Measurements from ENCODE around the gene CACNG5.

CACNG5 gene

GRCh38 chr17:66810951-66811682 lies 23.8 kb upstream of the CACNG5 start:
- peaks cover 4% of the 10 kb centered on the region for H3K36me3 Mint-ChIP-seq (ENCODE audit: low read depth)
- no peaks in the 10 kb centered on the region for H3K9me3 Mint-ChIP-seq
- peaks cover 8% of the 10 kb centered on the region for H3K27me3 Mint-ChIP-seq
- no peaks in the 10 kb centered on the region for H3K4me1 Mint-ChIP-seq (ENCODE audit: low read depth)
- intact Hi-C loops (cut with micrococcal nuclease), result no loop called here
- H3K4me3 Mint-ChIP-seq, result no peak overlapping the region
- H3K27ac Mint-ChIP-seq, result no peak overlapping the region

DNA sequence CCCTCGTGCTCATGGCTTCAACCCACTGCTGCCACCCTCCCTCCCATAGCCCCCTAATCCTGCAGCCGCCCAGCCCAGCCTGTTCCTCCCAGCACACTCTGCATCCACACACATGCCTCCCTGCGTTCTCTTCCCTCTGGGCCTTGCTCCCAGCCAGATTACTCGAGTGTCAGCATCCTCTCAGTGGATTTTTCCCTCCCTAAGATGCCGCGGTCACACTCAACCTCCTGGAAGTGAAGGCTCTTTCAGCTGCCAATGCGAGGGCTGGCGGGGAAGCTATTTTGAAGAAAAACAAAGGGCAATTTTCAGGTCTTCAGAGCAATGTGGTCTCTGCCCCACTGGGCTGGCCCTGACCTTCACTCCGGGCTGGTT lies 23.2 kb upstream of the CACNG5 start:
- Mint-ChIP-seq H3K9me3 (no peaks in the 10 kb centered on the region), H3K36me3 (ENCODE audit: low read depth) (no peaks in the 10 kb centered on the region), H3K27ac (no peak overlapping the region), H3K27me3 (peaks cover 8% of the 10 kb centered on the region), H3K4me3 (no peak overlapping the region), H3K4me1 (ENCODE audit: low read depth) (no peaks in the 10 kb centered on the region)
- intact Hi-C loops (cut with micrococcal nuclease), result no loop called here

DNA sequence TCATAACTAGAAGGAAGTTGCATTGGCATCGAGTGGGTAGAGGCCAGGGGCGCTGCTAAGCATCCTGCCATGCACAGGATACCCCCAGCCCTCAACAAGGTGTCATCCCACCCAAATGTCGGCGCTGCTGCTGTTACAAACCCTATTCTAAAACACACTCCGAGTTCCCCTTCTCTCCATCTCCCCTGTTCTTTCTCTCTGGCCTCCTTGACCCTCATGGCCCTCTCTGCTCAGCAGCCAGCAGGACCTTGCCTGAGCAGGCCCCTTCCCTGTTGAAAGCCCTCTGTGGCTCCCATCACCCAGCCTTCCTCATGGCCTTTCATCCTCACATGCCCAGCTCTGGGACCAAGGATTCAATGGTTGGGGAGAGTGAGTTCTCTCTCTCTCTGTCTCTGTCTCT lies 22.3 kb upstream of the CACNG5 start:
- H3K36me3 Mint-ChIP-seq (ENCODE audit: low read depth), result no peaks in the 10 kb centered on the region
- H3K4me1 Mint-ChIP-seq (ENCODE audit: low read depth), result no peaks in the 10 kb centered on the region
- no peak overlapping the region for H3K4me3 Mint-ChIP-seq
- peaks cover 4% of the 10 kb centered on the region for H3K9me3 Mint-ChIP-seq
- H3K27me3 Mint-ChIP-seq, result peaks cover 9% of the 10 kb centered on the region
- intact Hi-C loops (cut with micrococcal nuclease), result no loop called here
- H3K27ac Mint-ChIP-seq, result no peak overlapping the region

DNA sequence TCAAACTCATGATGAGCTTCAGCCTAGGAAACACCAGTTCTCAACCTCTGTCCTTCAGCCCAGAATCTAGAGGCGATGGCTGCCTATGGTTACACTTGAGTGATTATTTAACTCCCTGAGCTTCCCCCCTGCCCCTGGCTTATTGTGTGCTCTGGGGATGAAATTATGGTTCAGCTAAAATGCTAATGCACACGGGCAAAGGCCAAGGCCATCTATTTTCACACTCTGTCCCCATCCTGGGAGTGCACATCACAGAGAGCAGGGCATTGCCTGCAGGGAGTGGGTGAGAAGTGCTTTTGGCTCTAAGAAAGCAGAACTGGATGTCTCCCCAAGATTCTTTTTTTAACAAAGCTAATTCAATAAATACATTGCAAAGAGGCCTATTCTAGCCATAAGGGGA lies 21.6 kb upstream of the CACNG5 start:
- no peak overlapping the region for H3K4me3 Mint-ChIP-seq
- no peaks in the 10 kb centered on the region for H3K36me3 Mint-ChIP-seq (ENCODE audit: low read depth)
- peaks cover 6% of the 10 kb centered on the region for H3K27me3 Mint-ChIP-seq
- intact Hi-C loops (cut with micrococcal nuclease), result no loop called here
- no peaks in the 10 kb centered on the region for H3K4me1 Mint-ChIP-seq (ENCODE audit: low read depth)
- peaks cover 10% of the 10 kb centered on the region for H3K9me3 Mint-ChIP-seq
- H3K27ac Mint-ChIP-seq, result no peak overlapping the region

DNA sequence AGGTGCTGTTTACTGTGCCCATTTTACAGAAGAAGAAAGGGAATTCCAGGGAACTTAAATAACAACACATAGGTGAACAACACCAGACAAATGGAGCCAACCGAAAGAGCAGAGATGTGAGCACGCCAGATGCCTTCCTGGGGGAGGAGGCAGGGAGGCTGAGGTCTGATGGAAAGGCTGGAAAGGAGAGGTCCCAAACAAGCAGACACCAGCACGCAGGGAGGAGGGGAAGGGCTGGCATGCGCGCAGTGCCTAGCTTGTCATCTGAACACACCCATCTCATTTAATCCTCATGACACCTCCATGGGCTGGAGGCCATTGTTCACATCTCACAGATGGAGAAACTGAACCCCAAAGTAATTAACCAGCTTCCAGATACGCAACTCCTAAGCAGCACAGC lies 20.9 kb upstream of the CACNG5 start:
- H3K4me1 Mint-ChIP-seq (ENCODE audit: low read depth), result no peaks in the 10 kb centered on the region
- intact Hi-C loops (cut with micrococcal nuclease), result no loop called here
- no peak overlapping the region for H3K4me3 Mint-ChIP-seq
- H3K27me3 Mint-ChIP-seq, result peaks cover 5% of the 10 kb centered on the region
- H3K9me3 Mint-ChIP-seq, result peaks cover 10% of the 10 kb centered on the region
- H3K27ac Mint-ChIP-seq, result no peak overlapping the region
- H3K36me3 Mint-ChIP-seq (ENCODE audit: low read depth), result no peaks in the 10 kb centered on the region

GRCh38 chr17:66814570-66814969 lies 20.3 kb upstream of the CACNG5 start:
- no peaks in the 10 kb centered on the region for H3K4me1 Mint-ChIP-seq (ENCODE audit: low read depth)

GRCh38 chr17:66817750-66818149 lies 17.2 kb upstream of the CACNG5 start:
- Mint-ChIP-seq H3K36me3 (ENCODE audit: low read depth) (no peaks in the 10 kb centered on the region), H3K4me1 (ENCODE audit: low read depth) (no peaks in the 10 kb centered on the region), H3K27ac (no peak overlapping the region), H3K4me3 (no peak overlapping the region), H3K9me3 (peaks cover 10% of the 10 kb centered on the region), H3K27me3 (peaks cover 5% of the 10 kb centered on the region)
- intact Hi-C loops (cut with micrococcal nuclease), result no loop called here

More at GRCh38 chr17:66814570-66814969, 20.3 kb upstream of the CACNG5 start:
- H3K36me3 Mint-ChIP-seq (ENCODE audit: low read depth), result no peaks in the 10 kb centered on the region
- peaks cover 5% of the 10 kb centered on the region for H3K27me3 Mint-ChIP-seq
- peaks cover 10% of the 10 kb centered on the region for H3K9me3 Mint-ChIP-seq
- no peak overlapping the region for H3K27ac Mint-ChIP-seq
- no peak overlapping the region for H3K4me3 Mint-ChIP-seq
- intact Hi-C loops (cut with micrococcal nuclease), result no loop called here

GRCh38 chr17:66819466-66819865 lies 15.5 kb upstream of the CACNG5 start:
- Mint-ChIP-seq H3K27me3 (peaks cover 3% of the 10 kb centered on the region), H3K4me1 (ENCODE audit: low read depth) (no peaks in the 10 kb centered on the region), H3K27ac (no peak overlapping the region), H3K9me3 (peaks cover 10% of the 10 kb centered on the region), H3K4me3 (no peak overlapping the region), H3K36me3 (ENCODE audit: low read depth) (no peaks in the 10 kb centered on the region)
- intact Hi-C loops (cut with micrococcal nuclease), result no loop called here

- Mint-ChIP-seq H3K9me3 (peaks cover 10% of the 10 kb centered on the region), H3K4me1 (ENCODE audit: low read depth) (no peaks in the 10 kb centered on the region), H3K27me3 (peaks cover 5% of the 10 kb centered on the region), H3K36me3 (ENCODE audit: low read depth) (no peaks in the 10 kb centered on the region), H3K27ac (no peak overlapping the region), H3K4me3 (no peak overlapping the region)
- intact Hi-C loops (cut with micrococcal nuclease), result no loop called here
Observed at GRCh38 chr17:66822009-66822408, 12.9 kb upstream of the CACNG5 start.

GRCh38 chr17:66826856-66827255 lies 8.1 kb upstream of the CACNG5 start:
- intact Hi-C loops (cut with micrococcal nuclease), result no loop called here
- H3K27ac Mint-ChIP-seq, result no peak overlapping the region
- H3K27me3 Mint-ChIP-seq, result peaks cover 39% of the 10 kb centered on the region

DNA sequence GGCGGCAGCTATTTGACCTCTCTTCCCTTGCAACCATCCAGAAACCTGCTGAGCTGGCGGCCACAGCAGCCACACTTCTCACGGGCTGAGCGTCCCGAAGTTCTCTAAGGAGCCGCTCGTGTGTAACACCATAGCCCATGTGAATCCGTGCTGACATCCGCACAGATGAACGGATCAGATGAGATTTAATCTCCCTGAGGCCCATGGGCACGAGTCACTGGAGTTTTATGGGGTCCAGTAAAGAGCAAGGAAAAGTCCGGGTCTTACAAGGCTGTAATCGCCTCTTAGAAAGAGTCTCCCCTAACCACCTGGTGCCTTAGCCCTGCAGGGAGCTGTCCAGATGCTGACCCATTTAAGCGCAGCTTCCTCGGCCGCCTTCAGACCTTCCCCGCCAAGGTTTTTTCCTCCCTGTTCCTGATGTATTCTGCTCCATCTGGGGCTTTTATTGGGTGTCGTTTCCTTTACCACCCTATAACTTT lies 5.5 kb upstream of the CACNG5 start:
- no peaks in the 10 kb centered on the region for H3K36me3 Mint-ChIP-seq (ENCODE audit: low read depth)
- H3K9me3 Mint-ChIP-seq, result no peaks in the 10 kb centered on the region
- no peaks in the 10 kb centered on the region for H3K4me1 Mint-ChIP-seq (ENCODE audit: low read depth)
- H3K4me3 Mint-ChIP-seq, result no peak overlapping the region
- intact Hi-C loops (cut with micrococcal nuclease), result no loop called here
- H3K27me3 Mint-ChIP-seq, result peaks cover 56% of the 10 kb centered on the region
- no peak overlapping the region for H3K27ac Mint-ChIP-seq

More at GRCh38 chr17:66826856-66827255, 8.1 kb upstream of the CACNG5 start:
- no peaks in the 10 kb centered on the region for H3K9me3 Mint-ChIP-seq
- H3K36me3 Mint-ChIP-seq (ENCODE audit: low read depth), result no peaks in the 10 kb centered on the region
- no peaks in the 10 kb centered on the region for H3K4me1 Mint-ChIP-seq (ENCODE audit: low read depth)
- no peak overlapping the region for H3K4me3 Mint-ChIP-seq

DNA sequence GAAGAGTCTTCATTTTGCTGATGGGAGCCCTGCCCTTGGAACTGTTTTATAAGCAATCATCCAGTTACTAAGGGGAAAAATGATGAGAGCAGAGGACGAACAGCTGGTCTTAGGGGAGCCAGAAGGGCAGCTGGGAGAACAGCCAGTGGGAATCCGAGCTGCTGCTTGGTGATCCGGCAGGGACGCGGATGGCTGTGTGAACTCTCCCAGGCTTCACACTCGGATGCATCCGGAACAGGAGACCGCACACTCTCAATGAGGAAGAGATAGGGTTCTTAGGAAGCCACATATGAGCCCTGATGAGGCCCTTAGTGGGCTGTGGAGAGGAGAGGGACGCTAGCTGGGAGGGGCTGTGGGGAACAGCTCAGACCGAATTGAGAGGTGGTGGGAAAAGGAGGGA lies 5.0 kb upstream of the CACNG5 start:
- Mint-ChIP-seq H3K27me3 (peaks cover 60% of the 10 kb centered on the region), H3K27ac (no peak overlapping the region), H3K4me3 (no peak overlapping the region), H3K9me3 (no peaks in the 10 kb centered on the region), H3K4me1 (ENCODE audit: low read depth) (no peaks in the 10 kb centered on the region), H3K36me3 (ENCODE audit: low read depth) (no peaks in the 10 kb centered on the region)
- intact Hi-C loops (cut with micrococcal nuclease), result no loop called here

DNA sequence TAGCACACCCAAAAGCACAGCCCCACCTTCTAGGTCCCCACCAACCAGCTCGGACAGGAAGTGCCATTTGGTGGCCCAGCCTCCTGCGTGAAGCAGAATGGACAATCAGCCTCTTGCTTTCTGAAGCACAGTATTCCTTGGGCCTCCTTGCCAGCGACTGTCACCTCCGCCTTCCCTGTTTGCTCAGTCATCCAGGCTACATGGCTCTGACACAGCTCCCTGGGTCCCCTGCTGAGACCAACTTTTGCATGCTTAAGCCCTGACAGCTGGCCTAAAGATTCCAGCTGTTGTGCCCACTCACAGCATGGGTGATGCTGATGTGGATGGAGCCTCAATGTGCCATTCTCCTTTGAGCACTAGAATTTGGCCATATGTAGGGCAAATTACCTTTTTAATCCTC lies 4.5 kb upstream of the CACNG5 start:
- Mint-ChIP-seq H3K4me1 (ENCODE audit: low read depth) (no peaks in the 10 kb centered on the region), H3K27me3 (peaks cover 64% of the 10 kb centered on the region)

DNA sequence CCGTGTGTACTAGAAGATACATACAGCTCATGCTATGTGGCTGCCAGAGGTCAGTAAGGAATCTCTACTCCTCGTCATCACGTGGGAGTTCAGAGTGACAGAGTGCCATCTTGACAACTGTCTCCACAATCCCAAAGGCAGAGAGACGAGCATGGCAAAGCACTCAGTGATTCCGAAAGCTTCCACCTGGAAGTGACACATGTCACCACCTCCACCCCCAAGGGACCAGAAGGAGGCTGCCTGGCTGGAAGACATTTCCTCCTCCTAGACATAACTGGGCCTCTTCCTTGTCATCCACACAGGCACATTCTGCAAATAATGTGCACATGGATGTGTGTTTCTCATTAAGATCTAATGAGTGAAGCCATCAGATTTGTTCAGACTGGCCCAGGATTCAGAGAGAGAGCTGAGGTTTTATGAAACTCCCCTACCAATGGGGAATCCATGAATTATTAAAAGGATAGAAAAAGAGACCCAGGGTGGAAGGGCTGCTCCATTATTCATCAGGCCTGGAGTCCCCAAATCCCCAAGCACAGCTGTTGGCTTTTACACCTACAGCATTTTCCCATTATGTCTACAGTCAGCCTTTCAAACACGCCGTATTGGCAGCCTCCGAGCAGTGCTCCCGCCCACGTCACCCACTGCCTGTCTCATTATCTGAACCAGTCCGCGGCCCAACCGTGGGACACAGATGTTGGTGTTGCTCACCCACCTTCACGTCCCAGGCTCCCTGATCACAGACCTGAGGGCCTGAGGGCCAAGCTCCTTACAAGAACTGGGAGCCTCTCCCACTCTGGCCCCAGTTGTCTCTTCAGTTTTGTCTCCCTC lies 3.3 kb upstream of the CACNG5 start:
- Mint-ChIP-seq H3K4me1 (ENCODE audit: low read depth) (no peaks in the 10 kb centered on the region), H3K27me3 (peaks cover 73% of the 10 kb centered on the region), H3K4me3 (no peak overlapping the region), H3K9me3 (no peaks in the 10 kb centered on the region), H3K27ac (no peak overlapping the region), H3K36me3 (ENCODE audit: low read depth) (no peaks in the 10 kb centered on the region)
- intact Hi-C loops (cut with micrococcal nuclease), result no loop called here

More for the DNA sequence above, 4.5 kb upstream of the CACNG5 start:
- intact Hi-C loops (cut with micrococcal nuclease), result no loop called here
- H3K9me3 Mint-ChIP-seq, result no peaks in the 10 kb centered on the region
- no peaks in the 10 kb centered on the region for H3K36me3 Mint-ChIP-seq (ENCODE audit: low read depth)
- no peak overlapping the region for H3K4me3 Mint-ChIP-seq
- H3K27ac Mint-ChIP-seq, result no peak overlapping the region

All from dendritic cell treated with granulocyte-macrophage colony-stimulating factor and Interleukin-4, amounts not matched to agents 40 ng/mL and 50 ng/mL, for 4 days (primary cell).